ENCODE results near the gene AFMID.

The AFMID gene

DNA sequence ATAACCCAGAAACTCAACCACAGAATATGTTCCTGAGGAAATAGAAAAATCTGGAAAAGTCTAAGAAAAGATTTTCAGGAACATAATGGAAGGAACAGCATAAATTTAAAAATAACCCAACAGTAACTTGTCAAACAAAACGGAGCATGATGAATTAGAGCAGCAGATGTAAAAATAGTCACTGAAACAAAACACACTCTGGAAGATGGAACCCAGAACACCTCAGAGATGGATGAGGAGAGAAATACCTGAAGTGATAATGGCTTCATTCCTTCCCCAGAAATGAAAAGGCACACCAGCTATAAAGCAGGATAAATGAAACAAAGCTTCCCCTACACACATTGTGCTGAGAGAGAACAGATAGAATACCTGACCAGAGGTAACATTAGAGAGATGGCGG is 6.7 kb upstream of the AFMID start:
- no peak for DNase-seq

DNA sequence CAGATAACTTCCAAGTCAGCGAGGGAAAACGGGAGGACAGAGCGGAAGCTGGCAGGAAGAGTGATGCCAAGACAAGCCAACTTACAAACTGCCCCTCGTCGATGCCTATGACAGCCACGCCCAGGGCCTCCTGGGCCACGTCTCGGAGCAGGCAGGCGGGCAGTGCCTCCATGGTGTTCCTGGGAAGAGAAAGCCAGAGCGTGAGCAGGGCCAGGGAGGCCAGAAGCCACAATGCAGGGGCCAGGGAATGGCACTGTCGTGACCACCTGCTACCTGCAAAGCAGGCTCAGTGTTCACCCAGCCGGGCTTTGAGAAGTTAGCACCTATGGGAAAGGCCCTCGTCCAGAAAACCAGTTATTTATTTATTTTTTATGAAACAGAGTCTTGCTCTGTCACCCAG is 4.7 kb upstream of the AFMID start:
- DNase-seq = no peak

DNA sequence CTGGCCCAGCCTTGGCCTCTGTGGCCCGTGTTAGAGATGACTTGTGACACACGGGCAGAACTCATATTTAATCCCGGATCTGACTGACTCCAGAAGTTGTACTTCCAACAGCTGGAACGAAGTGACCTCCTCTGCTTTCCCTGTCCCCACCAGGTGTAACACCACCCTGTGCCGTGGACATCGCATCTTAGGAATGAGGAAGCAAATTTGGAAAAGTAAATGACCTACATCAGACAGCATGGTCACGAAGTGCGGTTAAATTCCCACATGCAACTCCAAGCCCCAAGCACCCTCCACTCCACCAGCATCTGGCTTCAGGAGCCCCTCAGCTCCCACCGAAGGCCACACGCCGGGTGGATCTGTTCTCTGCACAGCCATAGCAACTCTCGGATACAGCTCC is 3.2 kb upstream of the AFMID start:
- DNase-seq = no peak

DNA sequence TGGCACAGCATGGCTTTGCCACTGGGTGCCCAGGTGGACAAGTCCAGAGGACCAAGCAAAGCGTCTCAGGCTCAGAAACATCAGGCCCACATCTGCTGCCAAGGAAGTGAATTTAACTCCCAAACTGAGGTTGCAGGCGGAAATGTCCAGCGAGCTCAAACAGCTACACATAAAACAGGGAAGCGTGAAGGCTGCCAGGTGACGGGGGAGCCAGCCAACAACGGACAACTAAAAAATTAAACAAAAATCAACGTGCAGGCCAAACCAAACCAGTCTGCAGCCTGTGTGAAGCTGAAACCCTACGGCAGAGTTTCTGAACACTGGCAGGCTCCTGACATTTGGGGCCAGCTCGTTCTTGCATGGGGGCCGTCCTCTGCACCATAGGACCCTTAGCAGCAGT is 2.8 kb upstream of the AFMID start:
- no peak for DNase-seq

DNA sequence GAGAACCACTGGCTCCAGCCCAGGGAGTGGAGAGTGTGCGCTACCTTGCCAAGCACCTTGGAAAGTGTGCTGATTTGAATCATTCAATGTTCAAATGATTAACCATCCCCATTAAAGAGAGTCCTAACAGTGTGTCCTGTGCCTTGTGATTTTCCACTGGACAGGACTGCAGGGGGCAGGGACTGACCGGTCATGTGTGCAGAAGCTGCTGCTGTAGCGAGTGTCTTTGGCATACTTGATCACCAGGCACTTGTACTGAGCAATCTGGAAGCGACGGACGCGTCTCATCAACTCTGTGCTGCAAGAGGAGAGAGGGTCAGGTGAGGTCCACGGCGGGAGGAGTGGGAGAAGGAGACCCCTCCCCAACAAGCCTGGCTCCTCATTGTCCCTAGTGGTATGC is 2.3 kb upstream of the AFMID start:
- DNase-seq = no peak

DNA sequence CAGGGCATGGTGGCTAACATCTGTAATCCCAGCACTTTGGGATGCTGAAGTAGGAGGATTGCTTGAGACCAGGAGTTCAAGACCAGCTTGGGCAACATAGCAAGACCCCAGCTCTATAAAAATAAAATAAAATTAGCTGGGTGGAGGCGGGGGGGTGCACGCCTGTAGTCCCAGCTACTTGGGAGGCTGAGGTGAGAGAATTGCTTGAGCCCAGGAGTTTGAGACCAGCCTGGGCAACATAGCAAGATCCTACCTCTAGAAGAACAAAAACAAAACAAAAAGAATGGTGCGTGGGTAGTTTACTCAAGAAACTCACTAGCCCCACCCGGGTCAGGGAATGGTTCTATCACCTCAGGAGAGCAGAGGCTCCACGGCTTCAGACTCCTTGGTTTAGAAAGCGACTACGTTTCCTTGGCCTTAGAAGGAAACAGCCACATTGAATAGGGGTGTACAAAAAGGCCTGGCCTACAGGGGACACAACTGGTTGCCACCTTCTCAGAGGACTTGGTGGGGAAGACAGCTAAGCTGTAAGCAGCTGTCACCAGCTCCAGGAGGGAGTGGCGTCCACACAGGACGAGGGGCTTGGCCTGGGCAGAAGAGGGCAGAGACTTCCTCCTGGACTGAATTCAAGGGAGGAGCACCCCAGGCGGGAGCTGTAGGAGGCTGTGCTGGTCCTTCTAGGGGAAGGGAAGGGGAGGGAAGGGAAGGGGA is 1.0 kb upstream of the AFMID start:
- no peak for DNase-seq

DNA sequence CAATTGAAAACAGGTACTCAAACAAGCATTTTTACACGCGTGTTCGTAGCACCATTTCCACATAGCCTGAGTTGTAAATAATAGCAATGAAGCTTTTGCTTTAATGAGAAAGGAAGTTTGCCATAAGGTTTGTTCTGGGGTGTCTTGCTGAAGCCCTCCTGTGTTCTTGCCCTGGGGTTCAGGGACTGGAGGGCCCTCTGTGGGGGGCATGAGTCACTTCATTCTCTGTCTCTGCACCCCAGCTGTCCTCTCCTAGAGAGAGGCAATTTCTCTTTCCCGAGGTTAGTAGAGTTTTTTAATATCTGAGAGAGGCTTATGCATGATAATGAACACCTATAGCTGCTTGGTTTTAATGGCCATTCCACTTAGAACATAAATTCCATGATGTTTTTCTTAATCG is 9.6 kb downstream of the AFMID start:
- no peak for DNase-seq

DNA sequence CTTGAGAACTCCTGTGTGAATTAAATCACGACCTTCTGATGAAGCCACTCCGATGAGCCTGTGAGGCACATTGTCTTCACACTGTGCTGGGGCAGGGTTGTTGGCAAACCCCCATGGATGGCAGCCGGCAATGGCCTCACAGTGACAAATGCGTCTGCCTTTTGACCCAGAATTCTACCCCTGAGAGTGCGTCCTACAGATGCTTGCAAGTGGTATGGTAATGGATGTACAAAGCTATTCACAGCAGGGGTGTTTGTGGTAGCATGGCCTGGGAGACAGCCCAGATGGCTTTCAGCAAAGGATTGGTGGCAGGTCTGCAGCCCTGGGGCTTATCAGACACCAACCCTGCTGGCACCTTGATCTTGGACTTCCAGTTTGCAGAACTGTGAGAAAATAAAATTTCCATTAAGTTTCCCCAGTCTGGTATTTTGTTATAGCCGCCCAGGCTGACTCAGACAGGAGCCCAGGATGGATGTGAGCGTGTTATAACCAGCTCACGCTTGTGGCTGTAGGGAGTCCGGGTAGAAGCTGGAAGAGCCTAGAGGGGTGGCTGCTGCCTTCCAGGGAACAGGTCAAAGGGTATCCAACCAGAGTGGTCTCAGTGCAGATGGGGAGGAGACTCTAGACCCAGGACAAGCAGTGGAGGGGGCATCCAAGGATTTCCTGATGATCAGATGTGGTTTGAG is 10.1 kb downstream of the AFMID start:
- DNase-seq = no peak

DNA sequence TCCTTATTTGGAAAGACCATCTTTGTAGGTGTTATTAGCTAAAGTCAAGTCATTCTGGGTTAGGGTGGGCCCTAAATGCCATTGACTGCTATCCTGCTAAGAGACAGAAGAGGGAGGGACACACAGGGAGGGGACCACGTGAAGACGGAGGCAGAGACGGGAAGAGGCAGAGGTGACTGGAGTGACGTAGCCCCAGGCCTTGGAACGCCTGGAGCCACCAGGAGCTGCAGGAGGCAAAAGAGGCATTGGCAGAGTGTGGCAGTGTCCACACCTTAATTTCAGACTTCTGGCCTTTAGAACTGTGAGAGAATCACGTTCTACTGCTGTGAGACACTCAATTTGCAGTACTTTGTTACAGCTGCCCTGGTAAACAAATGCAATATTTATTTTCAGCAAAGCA is 13.3 kb downstream of the AFMID start:
- DNase-seq = no peak

DNA sequence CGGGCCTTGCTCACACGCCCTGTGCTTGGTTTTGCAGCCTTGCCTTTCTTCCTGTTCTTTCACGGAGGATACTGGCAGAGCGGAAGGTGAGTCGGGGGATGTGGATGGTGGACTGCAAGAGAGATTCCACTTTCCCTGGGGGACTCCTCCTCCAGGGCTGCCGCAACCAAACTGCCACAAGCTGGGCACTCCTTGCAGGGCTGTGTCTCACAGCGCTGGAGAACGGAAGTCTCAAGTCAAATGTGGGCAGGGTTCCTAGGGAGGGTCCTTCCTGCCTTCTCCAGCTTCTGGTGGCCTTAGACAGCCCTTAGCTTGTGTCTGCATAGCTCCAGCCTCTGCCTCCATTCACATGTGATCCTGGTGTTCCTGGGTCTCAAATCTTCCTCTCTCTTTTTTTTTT is 15.5 kb downstream of the AFMID start:
- no peak for DNase-seq

DNA sequence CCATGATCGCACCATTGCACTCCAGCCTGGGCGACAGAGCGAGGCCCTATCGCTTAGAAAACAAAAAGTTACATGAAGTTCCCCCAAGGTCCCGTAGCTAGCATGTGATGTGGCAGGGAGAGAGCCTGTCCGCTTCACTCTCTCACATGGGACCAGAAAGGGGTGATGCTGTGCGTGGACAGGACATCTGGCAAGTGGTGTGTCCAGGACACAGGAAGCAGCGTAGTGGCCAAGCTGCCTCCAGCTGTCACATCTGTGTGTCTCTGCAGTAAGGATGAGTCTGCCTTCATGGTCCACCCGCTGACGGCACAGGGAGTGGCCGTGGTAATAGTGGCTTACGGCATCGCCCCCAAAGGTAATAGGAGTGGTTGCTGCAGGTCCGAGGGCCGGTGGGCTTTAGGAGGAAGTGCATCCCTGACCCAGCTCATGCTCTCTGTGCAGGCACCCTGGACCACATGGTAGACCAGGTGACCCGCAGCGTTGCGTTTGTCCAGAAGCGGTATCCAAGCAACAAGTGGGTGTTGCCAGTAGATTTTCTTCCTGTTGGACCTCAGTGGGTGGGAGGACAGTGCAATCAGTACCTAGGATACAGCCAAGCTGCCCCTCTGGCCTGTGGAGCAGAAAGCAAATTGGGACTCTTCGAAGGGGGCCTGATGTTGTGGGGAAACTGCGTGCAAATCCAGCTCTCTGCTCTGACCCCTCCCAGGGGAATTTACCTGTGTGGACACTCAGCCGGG is 17.4 kb downstream of the AFMID start:
- DNase-seq = no peak

DNA sequence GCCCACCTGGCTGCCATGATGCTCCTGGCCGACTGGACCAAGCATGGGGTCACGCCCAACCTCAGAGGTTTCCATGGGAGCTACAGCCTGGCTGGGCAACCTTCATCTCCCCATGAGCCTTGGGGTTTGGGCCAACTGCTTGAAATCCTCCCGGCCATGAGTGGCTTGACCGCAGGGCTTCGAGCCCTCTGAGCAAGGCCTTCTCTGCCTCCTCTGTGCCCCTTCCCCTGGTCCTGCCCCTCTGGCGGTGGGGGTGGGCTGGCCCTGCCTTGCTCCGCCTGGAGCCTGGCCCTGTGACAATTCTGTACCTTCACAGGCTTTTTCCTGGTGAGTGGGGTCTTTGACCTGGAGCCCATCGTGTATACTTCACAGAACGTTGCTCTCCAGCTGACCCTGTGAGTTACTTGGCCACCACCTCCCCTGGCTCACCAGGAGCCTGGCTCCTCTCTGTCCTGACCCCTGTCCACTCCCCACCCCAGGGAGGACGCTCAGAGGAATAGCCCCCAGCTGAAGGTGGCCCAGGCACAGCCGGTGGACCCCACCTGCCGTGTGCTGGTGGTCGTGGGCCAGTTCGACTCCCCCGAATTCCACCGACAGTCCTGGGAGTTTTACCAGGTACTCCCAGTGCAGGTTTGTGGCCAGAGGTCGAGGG is 18.1 kb downstream of the AFMID start:
- no peak for DNase-seq

DNA sequence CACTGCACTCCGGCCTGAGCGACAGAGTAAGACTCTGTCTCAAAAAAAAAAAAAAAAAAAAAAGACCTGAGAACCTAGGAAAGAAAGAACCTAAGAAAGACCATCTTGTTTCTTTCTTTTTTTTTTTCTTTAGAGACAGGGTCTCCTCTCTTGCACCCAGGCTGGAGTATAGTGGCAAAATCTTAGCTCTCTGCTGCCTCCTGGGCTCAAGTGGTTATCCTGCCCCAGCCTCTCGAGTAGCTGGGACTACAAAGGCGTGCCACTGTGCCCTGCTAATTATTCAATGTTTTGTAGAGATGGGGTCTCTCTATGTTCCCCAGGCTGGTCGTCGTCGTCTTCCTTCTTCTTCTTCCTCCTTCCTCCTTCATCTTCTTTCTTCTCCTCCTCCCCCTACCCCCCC is 19.1 kb downstream of the AFMID start:
- no peak for DNase-seq

DNA sequence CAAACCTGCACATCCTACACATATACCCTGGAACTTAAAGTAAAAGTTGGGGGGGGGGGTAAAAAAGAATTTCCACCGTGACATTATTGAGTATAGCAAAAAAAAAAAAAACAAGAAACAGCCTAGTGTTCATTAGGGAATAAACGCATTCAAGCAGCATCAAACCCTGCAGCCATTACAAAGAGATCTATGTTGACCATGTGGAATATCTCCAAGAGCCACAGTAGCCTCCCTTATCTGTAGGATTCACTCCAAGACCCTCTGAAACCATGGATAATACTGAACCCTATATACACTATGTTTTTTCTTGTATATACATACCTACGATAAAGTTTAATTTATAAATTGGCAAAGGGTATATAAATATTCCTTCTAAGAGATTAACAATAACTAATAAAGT is 21.3 kb downstream of the AFMID start:
- no peak for DNase-seq

DNA sequence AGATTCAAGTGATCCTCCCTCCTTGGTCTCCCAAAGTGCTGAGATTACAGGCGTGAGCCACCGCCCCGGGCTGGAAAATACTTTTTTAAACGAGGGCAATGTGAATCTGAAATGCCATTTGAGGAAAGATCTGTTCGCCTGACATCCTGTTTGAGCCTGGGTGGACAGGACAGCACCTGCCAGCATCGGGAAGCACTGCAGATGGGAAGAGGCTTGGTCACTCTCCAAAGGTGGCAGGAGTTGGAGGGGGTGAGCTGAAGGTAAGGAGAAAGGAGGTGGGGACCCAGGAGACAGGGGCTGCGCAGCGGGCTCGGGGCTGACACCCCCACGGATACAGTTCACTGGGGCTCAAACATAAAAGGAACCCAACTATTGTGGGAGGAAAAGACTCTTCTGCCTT is 22.9 kb downstream of the AFMID start:
- no peak for DNase-seq

DNA sequence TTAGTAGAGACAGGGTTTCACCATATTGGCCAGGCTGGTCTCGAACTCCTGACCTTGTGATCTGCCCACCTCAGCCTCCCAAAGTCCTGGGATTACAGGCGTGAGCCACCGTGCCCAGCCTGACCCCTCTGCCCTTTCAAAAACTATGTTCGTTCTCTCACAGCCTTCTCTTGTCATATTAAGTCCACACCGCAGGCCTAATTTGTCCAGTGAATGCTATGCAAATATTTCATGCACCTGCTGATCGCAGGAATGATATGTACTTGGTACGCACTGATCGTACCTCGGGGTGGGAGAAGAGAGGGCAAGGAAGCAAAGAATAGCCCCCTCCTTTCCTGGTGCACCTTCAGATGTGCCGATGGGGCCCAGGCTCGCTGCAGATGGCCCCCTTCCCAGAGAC is 23.9 kb downstream of the AFMID start:
- no peak for DNase-seq

DNA sequence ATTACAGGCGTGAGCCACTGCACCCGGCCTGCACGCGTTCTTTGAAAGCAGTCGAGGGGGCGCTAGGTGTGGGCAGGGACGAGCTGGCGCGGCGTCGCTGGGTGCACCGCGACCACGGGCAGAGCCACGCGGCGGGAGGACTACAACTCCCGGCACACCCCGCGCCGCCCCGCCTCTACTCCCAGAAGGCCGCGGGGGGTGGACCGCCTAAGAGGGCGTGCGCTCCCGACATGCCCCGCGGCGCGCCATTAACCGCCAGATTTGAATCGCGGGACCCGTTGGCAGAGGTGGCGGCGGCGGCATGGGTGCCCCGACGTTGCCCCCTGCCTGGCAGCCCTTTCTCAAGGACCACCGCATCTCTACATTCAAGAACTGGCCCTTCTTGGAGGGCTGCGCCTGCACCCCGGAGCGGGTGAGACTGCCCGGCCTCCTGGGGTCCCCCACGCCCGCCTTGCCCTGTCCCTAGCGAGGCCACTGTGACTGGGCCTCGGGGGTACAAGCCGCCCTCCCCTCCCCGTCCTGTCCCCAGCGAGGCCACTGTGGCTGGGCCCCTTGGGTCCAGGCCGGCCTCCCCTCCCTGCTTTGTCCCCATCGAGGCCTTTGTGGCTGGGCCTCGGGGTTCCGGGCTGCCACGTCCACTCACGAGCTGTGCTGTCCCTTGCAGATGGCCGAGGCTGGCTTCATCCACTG is 27.0 kb downstream of the AFMID start, which contains the start of gene BIRC5:
Gene BIRC5 (plus strand): TSS at position 238 of the 690 bp plus-strand sequence. CDS start 64 bp downstream, at position 302.
- DNase-seq = peak; percentile 92

DNA sequence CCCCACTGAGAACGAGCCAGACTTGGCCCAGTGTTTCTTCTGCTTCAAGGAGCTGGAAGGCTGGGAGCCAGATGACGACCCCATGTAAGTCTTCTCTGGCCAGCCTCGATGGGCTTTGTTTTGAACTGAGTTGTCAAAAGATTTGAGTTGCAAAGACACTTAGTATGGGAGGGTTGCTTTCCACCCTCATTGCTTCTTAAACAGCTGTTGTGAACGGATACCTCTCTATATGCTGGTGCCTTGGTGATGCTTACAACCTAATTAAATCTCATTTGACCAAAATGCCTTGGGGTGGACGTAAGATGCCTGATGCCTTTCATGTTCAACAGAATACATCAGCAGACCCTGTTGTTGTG is 27.5 kb downstream of the AFMID start:
- no peak for DNase-seq

DNA sequence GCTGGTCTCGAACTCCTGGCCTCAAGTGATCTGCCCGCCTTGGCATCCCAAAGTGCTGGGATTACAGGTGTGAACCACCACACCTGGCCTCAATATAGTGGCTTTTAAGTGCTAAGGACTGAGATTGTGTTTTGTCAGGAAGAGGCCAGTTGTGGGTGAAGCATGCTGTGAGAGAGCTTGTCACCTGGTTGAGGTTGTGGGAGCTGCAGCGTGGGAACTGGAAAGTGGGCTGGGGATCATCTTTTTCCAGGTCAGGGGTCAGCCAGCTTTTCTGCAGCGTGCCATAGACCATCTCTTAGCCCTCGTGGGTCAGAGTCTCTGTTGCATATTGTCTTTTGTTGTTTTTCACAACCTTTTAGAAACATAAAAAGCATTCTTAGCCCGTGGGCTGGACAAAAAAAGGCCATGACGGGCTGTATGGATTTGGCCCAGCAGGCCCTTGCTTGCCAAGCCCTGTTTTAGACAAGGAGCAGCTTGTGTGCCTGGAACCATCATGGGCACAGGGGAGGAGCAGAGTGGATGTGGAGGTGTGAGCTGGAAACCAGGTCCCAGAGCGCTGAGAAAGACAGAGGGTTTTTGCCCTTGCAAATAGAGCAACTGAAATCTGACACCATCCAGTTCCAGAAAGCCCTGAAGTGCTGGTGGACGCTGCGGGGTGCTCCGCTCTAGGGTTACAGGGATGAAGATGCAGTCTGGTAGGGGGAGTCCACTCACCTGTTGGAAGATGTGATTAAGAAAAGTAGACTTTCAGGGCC is 32.4 kb downstream of the AFMID start:
- no peak for DNase-seq

DNA sequence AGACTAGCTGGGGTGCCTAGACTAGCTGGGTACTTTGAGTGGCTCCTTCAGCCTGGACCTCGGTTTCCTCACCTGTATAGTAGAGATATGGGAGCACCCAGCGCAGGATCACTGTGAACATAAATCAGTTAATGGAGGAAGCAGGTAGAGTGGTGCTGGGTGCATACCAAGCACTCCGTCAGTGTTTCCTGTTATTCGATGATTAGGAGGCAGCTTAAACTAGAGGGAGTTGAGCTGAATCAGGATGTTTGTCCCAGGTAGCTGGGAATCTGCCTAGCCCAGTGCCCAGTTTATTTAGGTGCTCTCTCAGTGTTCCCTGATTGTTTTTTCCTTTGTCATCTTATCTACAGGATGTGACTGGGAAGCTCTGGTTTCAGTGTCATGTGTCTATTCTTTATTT is 35.9 kb downstream of the AFMID start:
- DNase-seq = no peak

DNA sequence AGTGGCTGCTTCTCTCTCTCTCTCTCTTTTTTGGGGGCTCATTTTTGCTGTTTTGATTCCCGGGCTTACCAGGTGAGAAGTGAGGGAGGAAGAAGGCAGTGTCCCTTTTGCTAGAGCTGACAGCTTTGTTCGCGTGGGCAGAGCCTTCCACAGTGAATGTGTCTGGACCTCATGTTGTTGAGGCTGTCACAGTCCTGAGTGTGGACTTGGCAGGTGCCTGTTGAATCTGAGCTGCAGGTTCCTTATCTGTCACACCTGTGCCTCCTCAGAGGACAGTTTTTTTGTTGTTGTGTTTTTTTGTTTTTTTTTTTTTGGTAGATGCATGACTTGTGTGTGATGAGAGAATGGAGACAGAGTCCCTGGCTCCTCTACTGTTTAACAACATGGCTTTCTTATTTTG is 36.6 kb downstream of the AFMID start:
- no peak for DNase-seq

Data from NCI-H1436 (cell line).